Measurements from ENCODE around the gene RINL.

The RINL gene

DNA sequence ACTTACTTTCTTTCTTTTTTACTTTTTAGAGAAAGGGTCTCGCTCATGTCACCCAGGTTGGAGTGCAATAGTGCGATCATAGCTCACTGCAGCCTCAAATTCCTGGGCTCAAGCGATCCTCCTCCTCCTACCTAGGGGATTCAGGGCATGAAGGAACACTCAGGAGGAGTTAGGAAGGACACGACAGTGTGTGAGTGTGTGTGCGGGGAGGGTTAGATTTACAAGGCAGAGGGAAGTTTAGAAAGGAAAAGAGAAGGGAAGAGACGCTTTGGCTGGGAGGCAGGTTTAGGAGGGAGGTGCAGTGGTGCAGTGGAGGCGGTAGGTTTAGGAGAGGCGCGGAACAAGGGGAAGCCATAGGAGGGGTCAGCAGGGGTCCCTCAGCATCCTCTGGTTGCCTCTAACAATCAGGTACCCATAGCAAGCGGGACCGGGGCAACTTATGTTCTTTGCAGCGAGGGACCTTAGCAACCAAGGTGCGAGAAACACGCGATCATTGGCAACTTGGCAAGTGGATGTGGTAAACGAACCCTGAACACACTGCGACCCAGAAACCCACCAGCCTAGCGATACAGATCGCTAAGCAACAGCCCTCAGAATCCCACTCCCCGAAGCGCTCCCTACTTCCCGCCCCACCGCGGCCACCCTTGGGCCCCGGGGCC, 20.8 kb upstream of the RINL start:
- DNase-seq (ENCODE audit: low read depth), result no peak
- H3K4me3 ChIP-seq (ENCODE audit: control insufficient read depth, low read depth, low read length), result peak overlapping the region; percentile 64
- TF ChIP-seq, protein P1, sequence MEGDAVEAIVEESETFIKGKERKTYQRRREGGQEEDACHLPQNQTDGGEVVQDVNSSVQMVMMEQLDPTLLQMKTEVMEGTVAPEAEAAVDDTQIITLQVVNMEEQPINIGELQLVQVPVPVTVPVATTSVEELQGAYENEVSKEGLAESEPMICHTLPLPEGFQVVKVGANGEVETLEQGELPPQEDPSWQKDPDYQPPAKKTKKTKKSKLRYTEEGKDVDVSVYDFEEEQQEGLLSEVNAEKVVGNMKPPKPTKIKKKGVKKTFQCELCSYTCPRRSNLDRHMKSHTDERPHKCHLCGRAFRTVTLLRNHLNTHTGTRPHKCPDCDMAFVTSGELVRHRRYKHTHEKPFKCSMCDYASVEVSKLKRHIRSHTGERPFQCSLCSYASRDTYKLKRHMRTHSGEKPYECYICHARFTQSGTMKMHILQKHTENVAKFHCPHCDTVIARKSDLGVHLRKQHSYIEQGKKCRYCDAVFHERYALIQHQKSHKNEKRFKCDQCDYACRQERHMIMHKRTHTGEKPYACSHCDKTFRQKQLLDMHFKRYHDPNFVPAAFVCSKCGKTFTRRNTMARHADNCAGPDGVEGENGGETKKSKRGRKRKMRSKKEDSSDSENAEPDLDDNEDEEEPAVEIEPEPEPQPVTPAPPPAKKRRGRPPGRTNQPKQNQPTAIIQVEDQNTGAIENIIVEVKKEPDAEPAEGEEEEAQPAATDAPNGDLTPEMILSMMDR (IDR thresholded peaks at IDR 0.05; ENCODE audit: control insufficient read depth, insufficient read depth, low read depth, low read length, missing control alignments), result no peak

DNA sequence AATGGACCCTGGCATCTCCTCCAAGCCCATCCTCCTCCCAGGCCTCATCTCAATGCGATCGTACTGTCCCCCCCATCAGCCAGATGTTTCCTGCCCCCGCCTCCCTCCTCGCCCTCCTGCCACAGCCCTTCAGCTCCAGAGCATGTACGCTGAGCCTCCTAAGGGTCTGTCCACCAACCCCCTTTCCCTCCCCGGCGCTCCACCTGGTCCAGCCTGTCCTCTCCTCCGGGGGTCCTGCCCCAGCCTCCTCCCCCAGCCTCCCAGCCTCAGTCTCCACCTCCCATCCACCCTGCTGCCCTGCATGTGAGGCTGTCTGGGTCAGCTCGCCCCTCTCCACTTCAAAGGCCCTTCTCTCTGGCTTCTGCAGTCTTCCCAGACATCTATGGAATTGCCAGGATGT, 16.9 kb upstream of the RINL start:
- H3K4me3 ChIP-seq (ENCODE audit: control insufficient read depth, low read depth, low read length), result no peak overlapping the region
- TF ChIP-seq, protein P1 (IDR thresholded peaks at IDR 0.05; ENCODE audit: control insufficient read depth, insufficient read depth, low read depth, low read length, missing control alignments), result no peak
- no peak for DNase-seq (ENCODE audit: low read depth)

DNA sequence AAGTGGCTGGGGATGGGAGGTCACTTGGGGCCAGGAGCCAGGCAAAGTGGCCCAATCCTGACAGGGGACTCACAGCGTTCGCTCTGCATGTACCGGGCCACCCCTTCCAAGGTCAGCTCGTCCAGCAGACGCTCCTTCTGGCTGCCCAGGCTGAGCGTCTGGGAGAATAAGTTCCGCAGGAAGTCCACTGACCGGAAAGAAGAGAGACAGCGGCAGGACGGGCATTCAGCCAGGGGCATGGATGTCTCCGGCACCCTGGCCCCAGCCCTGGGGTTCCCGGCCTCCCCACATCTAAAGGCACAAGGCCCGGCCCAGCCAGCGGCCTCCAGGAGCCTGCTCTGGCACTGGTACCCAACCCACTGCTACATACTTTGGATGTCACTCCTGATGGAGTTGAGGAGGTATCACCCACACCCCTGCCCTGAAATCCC, 15.3 kb upstream of the RINL start:
- no peak overlapping the region for H3K4me3 ChIP-seq (ENCODE audit: control insufficient read depth, low read depth, low read length)
- no peak for DNase-seq (ENCODE audit: low read depth)
- TF ChIP-seq, protein P1 (IDR thresholded peaks at IDR 0.05; ENCODE audit: control insufficient read depth, insufficient read depth, low read depth, low read length, missing control alignments), result no peak

DNA sequence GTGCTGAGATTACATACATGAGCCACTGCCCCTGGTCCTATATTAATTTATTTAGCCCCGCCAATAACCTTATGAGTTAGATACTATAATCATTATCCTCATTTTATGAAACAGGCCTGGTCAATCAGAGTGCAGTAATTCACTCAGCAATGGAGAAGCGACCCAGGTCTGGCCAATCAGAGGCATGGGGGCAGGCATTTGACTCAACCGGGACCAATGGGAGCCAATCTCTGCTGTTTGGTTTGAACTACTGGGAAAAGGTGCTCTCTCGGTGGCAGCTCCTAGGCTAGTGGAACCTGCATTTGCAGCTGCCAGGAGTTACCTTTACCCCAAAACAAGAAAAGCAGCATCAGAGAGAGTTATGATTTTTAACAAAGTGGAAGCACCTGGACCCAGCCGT, 14.8 kb upstream of the RINL start:
- DNase-seq (ENCODE audit: low read depth), result no peak
- TF ChIP-seq, protein P1 (IDR thresholded peaks at IDR 0.05; ENCODE audit: control insufficient read depth, insufficient read depth, low read depth, low read length, missing control alignments), result no peak

DNA sequence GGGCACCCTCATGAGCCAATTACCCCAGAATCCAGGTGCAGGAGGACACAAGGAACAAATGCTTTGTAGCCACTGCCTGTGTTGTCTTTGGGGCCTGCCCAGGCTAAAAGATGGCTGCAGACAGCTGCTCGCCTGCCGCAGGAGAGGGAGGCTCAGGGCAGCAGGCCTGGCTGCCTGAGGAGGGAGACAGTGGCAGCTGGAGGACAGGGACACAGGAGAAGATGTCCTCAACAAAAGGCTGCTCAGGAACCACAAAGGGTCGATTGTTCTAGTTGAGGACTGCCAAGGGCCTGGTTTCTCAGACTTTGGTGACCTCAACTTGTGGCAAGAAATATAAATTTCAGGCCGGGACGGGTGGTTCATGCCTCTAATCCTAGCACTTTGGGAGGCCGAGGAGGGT, 13.7 kb upstream of the RINL start:
- no peak overlapping the region for H3K4me3 ChIP-seq (ENCODE audit: control insufficient read depth, low read depth, low read length)
- no peak for DNase-seq (ENCODE audit: low read depth)
- TF ChIP-seq, protein P1 (IDR thresholded peaks at IDR 0.05; ENCODE audit: control insufficient read depth, insufficient read depth, low read depth, low read length, missing control alignments), result no peak

More for the DNA sequence above, 14.8 kb upstream of the RINL start:
- no peak overlapping the region for H3K4me3 ChIP-seq (ENCODE audit: control insufficient read depth, low read depth, low read length)

DNA sequence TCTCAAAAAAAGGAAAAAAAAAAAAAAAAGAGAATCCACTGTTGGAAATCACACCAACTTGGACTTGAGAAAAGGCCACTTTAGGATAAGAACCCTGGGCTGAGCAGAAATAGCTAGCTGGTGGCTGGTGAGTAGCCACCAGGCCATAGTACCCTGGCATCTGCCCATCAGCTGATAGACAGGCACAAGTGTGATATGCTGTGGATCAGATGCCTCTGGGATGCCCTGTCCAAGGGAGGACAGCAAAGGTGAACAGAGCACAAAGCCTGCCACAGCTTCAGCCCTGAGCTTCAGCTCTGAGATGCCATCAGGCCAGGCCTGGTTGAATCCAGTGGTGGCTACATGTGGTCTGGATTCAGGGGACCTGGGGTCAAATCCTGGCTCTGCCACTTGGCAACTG, 12.6 kb upstream of the RINL start:
- no peak for DNase-seq (ENCODE audit: low read depth)
- TF ChIP-seq, protein P1 (IDR thresholded peaks at IDR 0.05; ENCODE audit: control insufficient read depth, insufficient read depth, low read depth, low read length, missing control alignments), result no peak
- H3K4me3 ChIP-seq (ENCODE audit: control insufficient read depth, low read depth, low read length), result no peak overlapping the region

Data from AG09309 (cell line).